ENCODE measurements around the gene ANO6.

ANO6 gene

GRCh38 chr12:45329238-45329637, 113.3 kb downstream of the ANO6 start:
- in situ Hi-C loops (cut with MboI; ENCODE audit: low pct_unique_long_range_greater_than_20kb, low sequenced_read_pairs, unreplicated experiment): no loop called here
- TF ChIP-seq CTCF (IDR thresholded peaks at IDR 0.05; ENCODE audit: extremely low read depth, insufficient read depth, missing control alignments): no peak

GRCh38 chr12:45329702-45330101, 113.8 kb downstream of the ANO6 start:
- TF ChIP-seq CTCF (IDR thresholded peaks at IDR 0.05; ENCODE audit: extremely low read depth, insufficient read depth, missing control alignments): no peak
- no peak for DNase-seq (ENCODE audit: low spot score)
- in situ Hi-C loops (cut with MboI; ENCODE audit: low pct_unique_long_range_greater_than_20kb, low sequenced_read_pairs, unreplicated experiment): no loop called here

More at GRCh38 chr12:45329238-45329637, 113.3 kb downstream of the ANO6 start:
- DNase-seq (ENCODE audit: low spot score): no peak

GRCh38 chr12:45331552-45331951, 115.7 kb downstream of the ANO6 start:
- no peak for TF ChIP-seq CTCF (IDR thresholded peaks at IDR 0.05; ENCODE audit: extremely low read depth, insufficient read depth, missing control alignments)
- no peak for DNase-seq (ENCODE audit: low spot score)
- in situ Hi-C loops (cut with MboI; ENCODE audit: low pct_unique_long_range_greater_than_20kb, low sequenced_read_pairs, unreplicated experiment): no loop called here

- TF ChIP-seq CTCF (IDR thresholded peaks at IDR 0.05; ENCODE audit: extremely low read depth, insufficient read depth, missing control alignments): no peak
- in situ Hi-C loops (cut with MboI; ENCODE audit: low pct_unique_long_range_greater_than_20kb, low sequenced_read_pairs, unreplicated experiment): no loop called here
- DNase-seq (ENCODE audit: low spot score): no peak
Measured at GRCh38 chr12:45334396-45334795, 118.5 kb downstream of the ANO6 start.

GRCh38 chr12:45336331-45336730, 120.4 kb downstream of the ANO6 start:
- in situ Hi-C loops (cut with MboI; ENCODE audit: low pct_unique_long_range_greater_than_20kb, low sequenced_read_pairs, unreplicated experiment): no loop called here
- no peak for DNase-seq (ENCODE audit: low spot score)
- TF ChIP-seq CTCF (IDR thresholded peaks at IDR 0.05; ENCODE audit: extremely low read depth, insufficient read depth, missing control alignments): no peak

GRCh38 chr12:45336762-45337596, 121.1 kb downstream of the ANO6 start:
- TF ChIP-seq CTCF (IDR thresholded peaks at IDR 0.05; ENCODE audit: extremely low read depth, insufficient read depth, missing control alignments): no peak
- DNase-seq (ENCODE audit: low spot score): no peak
- in situ Hi-C loops (cut with MboI; ENCODE audit: low pct_unique_long_range_greater_than_20kb, low sequenced_read_pairs, unreplicated experiment): no loop called here

Measured in GM13977 (cell line).